GM12873 (cell line): ENCODE measurements around the gene GALNT17.

Experiments
- TF ChIP-seq, protein P1 (sequence below): IDR thresholded peaks from 2 replicates; pipeline ENCODE4 v1.5.1; 2012; ENCODE audit warnings: low read depth, mild to moderate bottlenecking, moderate library complexity, low read length, control low read depth; ENCODE audit not compliant: insufficient read depth; ENCODE audit errors: missing control alignments

Gene GALNT17

GRCh38 chr7:71761336-71761735 lies 629.4 kb downstream of the GALNT17 start:
- TF ChIP-seq, protein P1, sequence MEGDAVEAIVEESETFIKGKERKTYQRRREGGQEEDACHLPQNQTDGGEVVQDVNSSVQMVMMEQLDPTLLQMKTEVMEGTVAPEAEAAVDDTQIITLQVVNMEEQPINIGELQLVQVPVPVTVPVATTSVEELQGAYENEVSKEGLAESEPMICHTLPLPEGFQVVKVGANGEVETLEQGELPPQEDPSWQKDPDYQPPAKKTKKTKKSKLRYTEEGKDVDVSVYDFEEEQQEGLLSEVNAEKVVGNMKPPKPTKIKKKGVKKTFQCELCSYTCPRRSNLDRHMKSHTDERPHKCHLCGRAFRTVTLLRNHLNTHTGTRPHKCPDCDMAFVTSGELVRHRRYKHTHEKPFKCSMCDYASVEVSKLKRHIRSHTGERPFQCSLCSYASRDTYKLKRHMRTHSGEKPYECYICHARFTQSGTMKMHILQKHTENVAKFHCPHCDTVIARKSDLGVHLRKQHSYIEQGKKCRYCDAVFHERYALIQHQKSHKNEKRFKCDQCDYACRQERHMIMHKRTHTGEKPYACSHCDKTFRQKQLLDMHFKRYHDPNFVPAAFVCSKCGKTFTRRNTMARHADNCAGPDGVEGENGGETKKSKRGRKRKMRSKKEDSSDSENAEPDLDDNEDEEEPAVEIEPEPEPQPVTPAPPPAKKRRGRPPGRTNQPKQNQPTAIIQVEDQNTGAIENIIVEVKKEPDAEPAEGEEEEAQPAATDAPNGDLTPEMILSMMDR = no peak
